Chondrocyte (in vitro differentiated cells): ENCODE measurements around the gene IGFN1. TPM values are rescaled to one million over a fixed set of nuclear protein-coding genes. Genes with fewer than 3 reads are reported as not detected.

Source experiments
- DNase-seq: peaks from one replicate; pipeline ENCODE4 v3.0.0; 2021; ENCODE audit warnings: mixed read lengths, low spot score
- H3K27ac Mint-ChIP-seq: one replicate; pipeline ENCODE4 v1.8.0; 2021; ENCODE audit warnings: mild to moderate bottlenecking, moderate library complexity, mixed read lengths; ENCODE audit not compliant: unreplicated experiment
- H3K27me3 Mint-ChIP-seq: 2 replicates; pipeline ENCODE4 v1.8.0; 2021; ENCODE audit warnings: low read depth, mixed read lengths
- H3K36me3 Mint-ChIP-seq: 2 replicates; pipeline ENCODE4 v1.8.0; 2021; ENCODE audit warnings: low read depth, mixed read lengths
- H3K4me1 Mint-ChIP-seq: 2 replicates; pipeline ENCODE4 v1.8.0; 2021; ENCODE audit warnings: low read depth, mild to moderate bottlenecking, mixed read lengths
- H3K4me3 Mint-ChIP-seq: one replicate; pipeline ENCODE4 v1.8.0; 2021; ENCODE audit warnings: mild to moderate bottlenecking, moderate library complexity, mixed read lengths; ENCODE audit not compliant: unreplicated experiment
- H3K9me3 Mint-ChIP-seq: 2 replicates; pipeline ENCODE4 v1.8.0; 2021; ENCODE audit warnings: low read depth, mixed read lengths
- CTCF ChIP-seq: fragments of 200-600 bp; sonication (generic); IDR thresholded peaks from 2 replicates; pipeline ENCODE4 v1.5.0; 2021; ENCODE audit warnings: antibody characterized with exemption, mild to moderate bottlenecking, moderate library complexity
- total RNA-seq: library from RNA; stranded (reverse); gene quantifications from 3 replicates; pipeline ENCODE4 v1.2.1, GENCODE V29; 2021

IGFN1 gene
- total RNA-seq, 1 donor from 2014 or later, result 1.9 TPM

GRCh38 chr1:201221201-201221846 lies 30.7 kb downstream of the IGFN1 start:
- no peak for TF ChIP-seq CTCF
- Mint-ChIP-seq H3K4me1 (no peaks in the 10 kb centered on the region), H3K27ac (no peak overlapping the region)

GRCh38 chr1:201222125-201222524 lies 31.5 kb downstream of the IGFN1 start:
- no peak for DNase-seq
- TF ChIP-seq CTCF, result no peak
- Mint-ChIP-seq H3K9me3 (no peaks in the 10 kb centered on the region), H3K27ac (no peak overlapping the region), H3K36me3 (no peaks in the 10 kb centered on the region), H3K27me3 (peaks cover 3% of the 10 kb centered on the region), H3K4me3 (no peak overlapping the region), H3K4me1 (no peaks in the 10 kb centered on the region)

More at GRCh38 chr1:201221201-201221846, 30.7 kb downstream of the IGFN1 start:
- Mint-ChIP-seq H3K36me3 (no peaks in the 10 kb centered on the region), H3K9me3 (no peaks in the 10 kb centered on the region), H3K27me3 (peaks cover 3% of the 10 kb centered on the region), H3K4me3 (no peak overlapping the region)
- DNase-seq, result no peak

- Mint-ChIP-seq H3K4me3 (no peak overlapping the region), H3K27me3 (peaks cover 3% of the 10 kb centered on the region), H3K27ac (no peak overlapping the region), H3K36me3 (no peaks in the 10 kb centered on the region), H3K4me1 (no peaks in the 10 kb centered on the region), H3K9me3 (no peaks in the 10 kb centered on the region)
- TF ChIP-seq CTCF, result no peak
- DNase-seq, result no peak
These were observed 33.4 kb downstream of the IGFN1 start for GRCh38 chr1:201223852-201224665.

GRCh38 chr1:201224666-201225370 lies 34.2 kb downstream of the IGFN1 start:
- Mint-ChIP-seq H3K27ac (no peak overlapping the region), H3K4me1 (peaks cover 3% of the 10 kb centered on the region), H3K9me3 (no peaks in the 10 kb centered on the region), H3K4me3 (no peak overlapping the region), H3K36me3 (no peaks in the 10 kb centered on the region), H3K27me3 (peaks cover 3% of the 10 kb centered on the region)
- DNase-seq, result no peak
- TF ChIP-seq CTCF, result no peak

GRCh38 chr1:201226178-201226514 lies 35.5 kb downstream of the IGFN1 start:
- H3K4me3 Mint-ChIP-seq, result no peak overlapping the region
- DNase-seq, result no peak
- no peak for TF ChIP-seq CTCF
- H3K27ac Mint-ChIP-seq, result no peak overlapping the region
- no peaks in the 10 kb centered on the region for H3K9me3 Mint-ChIP-seq
- H3K4me1 Mint-ChIP-seq, result peaks cover 7% of the 10 kb centered on the region
- H3K27me3 Mint-ChIP-seq, result peaks cover 3% of the 10 kb centered on the region
- no peaks in the 10 kb centered on the region for H3K36me3 Mint-ChIP-seq
